GM18508 (cell line): ENCODE data around the gene GTPBP4.

Source experiments
- ATAC-seq: cut with Tn5 transposase; IDR thresholded peaks from one replicate; pipeline ENCODE4 v1.9.1; 2021; ENCODE audit warnings: moderate number of reproducible peaks; ENCODE audit not compliant: insufficient read depth, unreplicated experiment

Gene GTPBP4

DNA sequence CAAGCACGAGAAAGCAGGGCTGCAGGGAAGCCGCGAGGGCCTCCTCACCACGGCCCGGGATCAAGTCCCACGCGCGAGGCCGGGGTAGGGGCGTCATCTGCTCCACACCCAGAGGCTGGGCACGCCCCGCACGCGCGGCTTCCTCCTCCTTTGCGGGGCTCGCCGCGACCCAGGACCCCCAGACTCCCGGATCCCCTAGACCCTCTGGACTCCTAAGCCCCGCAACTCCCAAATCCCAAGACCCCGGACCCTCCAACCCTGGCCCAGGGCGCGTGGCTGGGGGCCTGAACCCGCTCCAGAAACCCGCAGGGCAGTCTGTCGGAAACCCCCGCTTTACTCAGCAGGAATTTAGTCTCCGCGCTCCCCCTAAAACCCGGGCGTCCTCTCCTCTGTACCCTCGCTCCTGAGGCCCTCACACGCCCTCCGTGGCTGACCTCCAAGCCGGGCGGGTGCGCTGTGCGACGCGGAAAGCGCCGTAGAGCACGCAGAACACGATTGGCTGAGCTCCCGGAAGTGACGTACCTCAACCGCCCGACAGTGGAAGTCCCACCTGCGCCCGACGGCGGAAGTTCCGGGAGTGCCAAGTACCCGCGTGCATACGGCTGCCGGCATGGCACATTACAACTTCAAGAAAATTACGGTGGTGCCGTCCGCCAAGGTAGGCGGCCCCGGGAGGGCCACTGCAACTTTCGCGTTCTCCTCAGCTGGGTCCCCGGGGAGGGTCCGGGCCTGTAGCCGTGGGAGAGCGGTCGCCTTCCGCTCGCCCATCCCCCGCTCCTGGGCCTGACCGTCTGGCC, at the start of gene GTPBP4:
GTPBP4 (plus strand) TSS at position 565 of the 797 bp plus-strand sequence; CDS start at position 611, 46 bp downstream.
- peak; percentile 79 for ATAC-seq

DNA sequence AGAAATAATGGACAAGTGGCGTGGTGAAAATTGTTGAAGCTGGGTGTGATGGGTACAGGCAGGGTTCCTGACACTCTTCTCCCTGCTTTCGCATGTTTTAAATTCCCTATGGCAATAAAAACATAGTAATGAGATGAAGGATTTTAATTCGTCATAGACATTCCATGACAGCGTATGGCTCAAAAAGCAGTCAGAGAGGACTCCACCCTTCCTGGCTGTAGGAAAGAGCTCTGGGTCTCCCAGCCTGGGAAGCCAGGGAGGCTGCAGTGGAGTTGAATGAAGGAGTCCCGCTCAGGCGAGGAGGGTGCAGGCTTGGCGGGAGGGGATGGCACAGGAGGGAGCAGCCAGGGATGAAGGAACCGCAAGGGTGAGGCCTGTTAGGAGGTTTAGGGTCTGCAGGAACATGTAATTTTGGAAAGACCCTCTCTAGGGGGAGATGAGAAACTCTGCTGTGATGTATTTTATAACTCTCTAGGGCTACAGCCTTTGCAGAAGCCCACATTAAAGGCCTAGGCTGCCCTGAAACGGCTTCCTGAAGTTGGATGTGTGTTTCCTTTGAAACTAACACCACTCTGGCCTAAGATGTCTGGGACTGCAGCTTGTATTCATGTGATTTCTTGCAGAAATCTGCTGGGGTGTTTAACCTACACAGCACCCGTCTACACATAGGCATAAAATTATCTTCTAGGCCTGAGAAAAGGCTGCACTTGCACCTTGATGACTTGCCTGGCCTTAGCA, 49.1 kb upstream of the GTPBP4 start:
- ATAC-seq = no peak

DNA sequence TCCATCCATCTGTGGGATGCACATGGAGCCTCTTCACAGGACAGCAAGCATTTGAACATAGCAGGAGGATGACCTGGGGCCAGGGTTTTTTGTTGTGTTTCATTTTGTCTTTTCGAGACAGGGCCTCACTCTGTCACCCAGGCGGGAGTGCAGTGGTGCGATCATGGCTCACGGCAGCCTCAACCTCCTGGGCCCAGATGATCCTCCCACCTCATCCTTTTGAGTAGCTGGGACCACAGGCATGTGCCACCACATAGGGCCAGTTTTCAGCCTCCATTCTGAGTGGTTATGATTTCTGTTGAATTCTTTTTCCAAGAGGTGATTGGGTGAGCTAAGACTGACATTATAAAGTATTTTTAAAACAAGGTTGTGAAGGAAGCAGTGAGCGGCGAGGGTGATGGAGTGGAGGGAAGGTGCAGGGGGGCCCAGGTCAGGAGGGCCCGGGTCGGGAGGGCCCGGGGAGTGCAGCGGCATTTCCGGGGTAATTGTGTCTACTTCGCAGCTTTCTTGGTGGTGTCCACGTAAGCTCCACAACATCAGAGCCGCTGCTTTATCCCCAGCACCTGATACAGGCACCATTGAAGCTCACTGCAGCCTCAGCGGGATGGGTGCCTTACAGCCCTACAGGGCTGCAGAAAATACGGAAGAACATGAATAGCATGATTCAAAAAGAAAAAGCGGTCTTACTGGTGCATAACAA, 44.8 kb upstream of the GTPBP4 start:
- no peak for ATAC-seq

DNA sequence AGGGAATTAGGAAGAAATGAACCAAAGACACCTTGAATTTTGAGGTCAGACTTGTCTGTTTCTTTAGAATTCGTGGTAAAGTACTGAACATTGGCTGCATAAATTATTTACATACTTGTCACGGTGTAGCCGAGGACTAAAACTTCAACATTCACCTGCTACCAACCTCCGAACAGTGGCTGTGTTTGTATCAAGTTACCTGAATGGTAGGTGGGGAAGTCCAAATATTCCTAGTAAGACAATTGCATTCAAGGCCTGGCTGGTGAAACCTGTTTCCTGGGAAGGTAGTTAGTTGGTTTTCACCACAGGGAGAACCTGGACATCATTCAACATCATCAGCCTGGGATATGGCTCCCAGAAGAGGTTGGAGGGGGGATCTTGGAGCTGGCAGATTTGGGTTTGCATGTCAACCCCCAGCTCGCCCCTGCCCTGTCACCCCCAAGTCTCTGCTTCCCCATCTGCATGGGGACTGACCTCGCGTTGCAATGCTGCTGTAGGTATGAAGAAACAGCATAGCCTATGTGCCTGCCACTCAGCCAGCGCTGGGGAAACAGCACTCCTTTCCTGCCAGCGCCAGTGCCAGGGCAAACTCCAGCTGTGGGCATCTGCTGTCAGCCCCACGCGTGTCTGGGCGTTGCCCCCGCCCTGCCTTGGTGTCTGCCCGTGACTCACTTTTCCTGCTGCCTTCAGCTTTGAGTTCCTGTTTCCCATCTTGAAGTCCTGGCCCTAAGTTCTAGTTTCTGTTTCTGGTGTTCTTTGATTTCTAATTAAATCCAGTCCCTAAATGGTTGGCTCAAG, 44.0 kb upstream of the GTPBP4 start:
- ATAC-seq = no peak

DNA sequence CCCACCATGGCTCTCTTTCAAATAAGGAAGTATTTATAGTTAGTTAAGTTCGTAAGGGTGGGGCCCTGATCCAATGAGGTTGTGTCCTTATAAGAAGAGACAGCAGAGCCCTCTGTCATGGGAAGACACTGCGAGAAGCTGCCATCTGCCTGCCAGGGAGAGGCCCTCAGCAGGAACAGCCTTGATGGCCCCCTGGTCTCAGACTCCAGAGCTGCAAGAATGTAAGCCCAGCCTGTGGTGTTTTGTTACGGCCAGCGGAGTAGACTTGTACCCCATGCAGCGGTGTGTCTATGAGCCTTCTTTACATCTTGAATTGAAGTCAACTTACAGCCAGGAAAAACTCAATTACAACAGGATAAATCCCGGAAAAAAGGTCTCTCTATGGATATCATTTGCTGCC, 42.5 kb upstream of the GTPBP4 start:
- ATAC-seq = no peak

DNA sequence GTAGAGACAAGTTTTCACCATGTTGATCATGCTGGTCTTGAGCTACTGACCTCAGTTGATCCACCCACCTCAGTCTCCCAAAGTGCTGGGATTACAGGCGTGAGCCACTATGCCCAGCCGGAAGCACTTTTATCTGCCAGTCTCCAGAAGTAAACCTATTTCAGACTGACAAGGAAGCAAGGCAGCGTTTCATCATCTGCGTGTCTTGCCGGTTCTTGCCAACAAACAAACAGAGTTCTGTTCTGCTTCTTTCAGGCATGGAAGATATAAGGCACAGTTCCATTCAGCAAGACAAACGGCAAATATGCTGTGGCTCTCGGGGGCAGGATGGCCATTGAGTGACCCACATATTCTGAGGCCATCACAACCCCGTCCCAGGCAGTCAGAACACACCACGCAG, 41.2 kb upstream of the GTPBP4 start:
- no peak for ATAC-seq

DNA sequence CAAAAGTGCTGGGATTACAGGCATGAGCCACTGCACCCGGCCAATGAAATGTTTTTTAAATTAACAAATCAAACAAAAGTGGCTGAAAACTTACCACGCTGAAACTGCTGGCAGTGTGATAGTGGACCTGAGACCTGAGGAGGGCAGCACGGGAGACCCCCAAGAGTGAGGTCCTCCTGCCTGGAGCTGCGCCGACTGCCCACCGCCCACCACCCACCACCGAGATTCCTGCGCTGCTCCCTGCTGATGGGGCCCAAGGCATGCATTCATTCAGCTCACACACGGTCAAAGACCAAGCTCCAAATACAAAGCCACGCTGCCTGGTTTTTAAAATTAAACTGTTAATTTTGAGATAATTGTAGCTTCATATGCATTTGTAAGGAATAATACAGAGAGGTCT, 40.4 kb upstream of the GTPBP4 start:
- no peak for ATAC-seq

DNA sequence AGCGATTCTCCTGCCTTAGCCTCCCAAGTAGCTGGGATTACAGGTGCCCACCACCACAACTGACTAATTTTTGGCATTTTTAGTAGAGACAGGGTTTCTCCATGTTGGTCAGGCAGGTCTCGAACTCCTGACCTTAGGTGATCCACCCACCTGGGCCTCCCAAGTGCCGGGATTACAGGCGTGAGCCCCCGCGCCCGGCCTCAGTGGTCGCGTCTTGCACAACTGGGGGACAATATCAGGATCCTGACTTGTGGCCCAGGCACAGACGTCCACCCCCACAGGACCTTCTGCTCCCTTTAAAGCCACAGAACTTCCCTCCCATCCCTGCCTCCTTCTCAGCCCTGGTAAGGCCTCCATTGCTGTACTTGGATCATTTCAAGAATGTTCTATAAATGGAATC, 39.9 kb upstream of the GTPBP4 start:
- no peak for ATAC-seq

DNA sequence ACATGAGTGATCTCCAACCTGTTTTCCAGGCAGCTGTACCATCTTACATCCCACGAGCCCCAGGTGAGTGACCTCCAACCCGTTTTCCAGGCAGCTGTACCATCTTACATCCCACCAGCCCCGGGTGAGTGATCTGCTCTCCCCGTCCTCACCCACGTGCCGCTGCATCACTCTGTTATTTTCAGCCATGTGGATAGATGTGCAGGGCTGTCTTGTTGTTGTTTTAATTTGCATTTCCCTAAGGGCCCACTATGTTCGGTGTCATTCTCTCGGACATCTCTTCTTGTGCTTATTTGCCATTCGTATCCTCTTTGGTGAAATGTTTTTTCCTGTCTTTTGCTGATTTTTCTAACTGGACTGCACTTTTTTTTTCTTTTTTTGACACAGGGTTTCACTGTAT, 38.8 kb upstream of the GTPBP4 start:
- no peak for ATAC-seq

DNA sequence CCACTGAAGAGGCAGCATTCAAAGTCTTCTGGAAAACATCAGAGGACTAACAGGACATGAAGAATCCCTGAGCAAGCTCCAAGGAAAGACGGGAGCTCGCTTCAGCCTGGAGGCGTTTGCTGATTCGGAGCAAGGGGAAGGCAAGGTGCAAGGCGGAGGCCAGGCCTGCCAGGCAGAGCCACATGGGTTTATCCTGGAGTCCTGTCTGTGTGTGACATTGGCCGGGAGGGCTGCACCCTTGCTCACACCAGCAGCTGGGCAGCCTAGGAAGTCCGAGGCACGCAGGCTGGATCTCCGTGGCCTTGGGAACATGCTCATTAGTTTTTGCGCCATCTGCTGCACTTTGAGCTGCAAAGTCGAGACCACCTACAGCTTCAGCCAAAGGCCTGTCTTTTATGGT, 34.4 kb upstream of the GTPBP4 start:
- no peak for ATAC-seq

DNA sequence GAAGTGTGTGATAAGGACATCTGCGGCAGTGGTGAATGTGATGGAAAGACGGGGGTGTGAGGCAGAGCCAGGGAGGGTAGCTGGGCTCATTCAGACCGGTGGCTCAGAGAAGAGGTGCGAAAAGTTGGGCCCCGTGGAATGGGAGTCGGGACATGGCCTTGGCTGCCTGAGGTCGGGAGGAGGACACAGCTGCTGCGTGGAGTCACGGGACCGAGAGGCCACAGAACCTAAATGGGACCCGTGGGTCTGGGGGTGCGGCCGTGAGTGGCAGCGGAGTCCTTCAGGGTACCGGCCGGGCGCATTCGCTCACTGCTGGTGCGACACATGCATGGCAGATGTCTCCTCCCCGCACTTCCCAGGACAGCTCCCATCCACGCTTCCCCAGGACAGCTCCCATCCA, 33.8 kb upstream of the GTPBP4 start:
- ATAC-seq = no peak

DNA sequence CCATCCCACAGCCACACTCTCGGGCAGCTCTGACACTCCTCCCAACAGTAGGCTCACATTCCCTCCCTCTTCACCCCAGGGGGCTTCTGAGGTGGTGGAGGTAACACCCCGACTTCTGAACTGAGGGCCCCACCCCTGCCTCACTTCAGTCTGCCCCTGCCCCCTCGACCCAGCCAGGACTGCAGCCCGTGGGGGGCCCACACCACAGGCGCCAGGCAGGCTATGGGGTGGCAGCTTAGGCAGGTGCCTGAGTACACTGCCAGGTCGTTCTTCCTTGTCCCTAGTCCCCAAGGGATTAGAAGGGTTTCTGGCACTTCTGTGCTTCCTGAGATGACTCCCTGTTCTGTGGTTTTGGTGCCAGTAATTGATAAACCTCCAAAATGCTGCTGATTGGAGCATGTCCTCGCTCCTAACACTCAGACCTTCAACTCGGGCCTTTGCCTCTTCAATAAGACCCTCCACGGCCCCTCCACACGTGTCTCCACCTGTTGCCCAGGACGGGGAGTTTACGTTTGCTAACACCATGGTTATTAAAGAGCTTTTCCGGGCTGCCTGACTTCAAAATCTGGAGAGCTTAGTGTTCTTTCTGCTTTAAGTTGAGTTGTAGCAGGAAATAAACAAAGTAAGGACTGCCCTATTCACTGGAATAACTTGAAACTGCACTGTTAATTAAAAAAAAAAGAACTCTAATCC, 33.0 kb upstream of the GTPBP4 start:
- ATAC-seq = no peak

DNA sequence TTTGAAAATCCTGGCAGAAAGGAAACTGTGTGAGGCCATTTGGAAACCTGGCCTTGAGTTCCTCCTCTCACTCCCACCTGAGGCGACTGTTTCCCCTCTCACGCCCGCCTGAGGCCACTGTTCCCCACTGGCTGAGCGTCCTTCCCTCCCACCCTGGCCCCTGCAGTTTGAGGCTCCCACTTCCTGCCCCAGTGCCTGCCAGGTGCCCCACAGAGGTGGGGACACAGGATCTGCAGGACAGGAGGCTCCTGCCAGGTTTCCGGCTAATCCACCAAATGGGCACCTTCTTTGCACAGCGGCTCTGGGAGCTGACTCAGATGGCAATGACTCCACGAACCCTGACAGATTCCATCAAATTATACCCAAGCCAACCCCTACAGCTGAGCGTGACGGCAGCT, 32.4 kb upstream of the GTPBP4 start:
- ATAC-seq = no peak

DNA sequence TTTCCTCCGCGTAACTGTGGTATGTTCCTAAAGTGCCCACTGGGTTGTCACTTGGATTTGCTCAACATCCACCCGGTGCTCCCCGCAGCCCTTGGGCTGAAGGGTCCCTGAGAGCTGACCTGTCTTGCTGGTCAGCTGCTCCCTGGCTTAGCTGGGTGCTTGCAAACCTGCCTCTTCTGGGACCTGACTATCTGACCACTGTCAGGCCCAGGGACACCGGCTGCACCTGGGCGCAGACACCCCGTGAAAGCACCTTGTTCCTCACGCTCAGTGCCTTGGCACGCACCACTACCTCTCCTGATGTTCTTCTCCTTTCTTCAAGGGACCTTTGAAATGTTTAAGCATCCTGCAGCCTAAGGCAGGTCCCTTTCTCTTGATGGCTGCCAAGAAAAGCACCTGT, 30.1 kb upstream of the GTPBP4 start:
- no peak for ATAC-seq

DNA sequence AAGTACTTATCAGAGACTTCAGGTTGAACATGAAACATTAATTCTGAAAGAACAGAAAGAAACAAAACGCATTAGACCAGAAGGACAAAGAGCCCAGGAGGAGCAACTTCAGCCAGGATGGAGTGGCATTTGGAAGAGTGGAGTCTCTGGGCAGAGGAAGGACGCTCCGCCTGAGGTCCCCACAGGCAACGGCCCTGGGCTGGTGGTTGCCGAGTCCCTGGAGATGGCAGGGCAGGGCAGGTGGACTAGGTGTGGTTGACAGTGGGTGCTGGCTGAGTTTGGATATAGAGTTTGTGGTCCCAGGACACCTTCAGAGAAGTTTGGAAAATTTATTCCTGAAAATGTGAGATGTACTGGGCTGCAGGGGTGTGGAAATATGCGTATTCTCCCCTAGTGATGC, 29.4 kb upstream of the GTPBP4 start:
- ATAC-seq = no peak

DNA sequence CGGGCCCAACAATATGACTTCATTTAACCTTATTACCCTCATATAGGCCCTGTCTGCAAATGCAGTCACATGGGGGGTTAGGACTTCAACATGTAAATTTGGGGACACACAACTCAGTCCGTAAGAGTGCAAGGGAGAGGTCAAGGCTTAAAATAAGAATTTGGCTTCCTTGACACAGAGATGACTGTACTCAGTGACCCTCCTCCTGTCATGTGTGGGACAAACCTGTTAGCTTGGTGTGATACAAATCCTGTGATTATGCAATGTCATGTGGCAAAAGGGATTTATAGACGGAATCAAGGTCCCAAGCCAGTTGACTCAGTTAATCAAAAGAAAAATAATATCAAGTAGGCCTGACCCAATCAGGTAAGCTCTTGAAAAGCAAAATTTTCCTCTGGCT, 25.9 kb upstream of the GTPBP4 start:
- ATAC-seq = no peak

DNA sequence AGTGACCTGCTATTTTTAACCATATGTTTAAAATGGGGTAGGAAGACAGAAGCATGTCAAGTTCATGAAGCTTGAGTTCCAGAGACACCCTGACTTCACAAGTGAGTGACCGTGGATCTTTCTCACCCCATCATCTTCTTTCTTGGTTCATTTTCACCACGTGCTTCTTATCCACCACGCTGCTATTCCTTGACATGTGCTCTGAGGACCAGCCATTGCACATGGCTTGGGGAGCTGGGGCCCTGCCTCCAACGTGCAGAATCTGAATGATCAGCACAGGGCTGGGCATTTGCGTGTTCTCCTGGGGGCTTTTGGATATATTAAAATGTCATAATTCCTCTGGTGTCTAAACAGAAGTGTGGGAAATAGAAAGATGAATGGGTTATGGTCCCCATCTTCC, 25.0 kb upstream of the GTPBP4 start:
- ATAC-seq = no peak

DNA sequence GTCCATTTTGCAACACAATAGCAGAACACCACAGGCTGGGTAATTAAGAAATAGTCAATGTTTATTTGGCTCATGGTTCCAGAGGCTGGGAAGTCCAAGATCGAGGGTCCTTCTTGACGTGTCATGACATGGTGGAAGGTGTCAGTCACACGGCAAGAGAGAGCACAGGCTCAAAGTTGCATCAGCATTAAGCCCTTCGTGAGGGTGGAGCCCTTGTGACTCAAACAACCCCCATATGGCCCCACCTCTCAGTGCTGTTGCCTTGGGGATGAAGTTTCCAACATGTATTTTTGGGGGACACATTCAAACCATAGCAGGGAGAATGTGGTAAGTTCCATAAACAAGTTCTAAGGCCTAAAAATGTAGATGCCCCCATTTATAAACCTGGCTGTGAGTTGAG, 24.6 kb upstream of the GTPBP4 start:
- no peak for ATAC-seq

DNA sequence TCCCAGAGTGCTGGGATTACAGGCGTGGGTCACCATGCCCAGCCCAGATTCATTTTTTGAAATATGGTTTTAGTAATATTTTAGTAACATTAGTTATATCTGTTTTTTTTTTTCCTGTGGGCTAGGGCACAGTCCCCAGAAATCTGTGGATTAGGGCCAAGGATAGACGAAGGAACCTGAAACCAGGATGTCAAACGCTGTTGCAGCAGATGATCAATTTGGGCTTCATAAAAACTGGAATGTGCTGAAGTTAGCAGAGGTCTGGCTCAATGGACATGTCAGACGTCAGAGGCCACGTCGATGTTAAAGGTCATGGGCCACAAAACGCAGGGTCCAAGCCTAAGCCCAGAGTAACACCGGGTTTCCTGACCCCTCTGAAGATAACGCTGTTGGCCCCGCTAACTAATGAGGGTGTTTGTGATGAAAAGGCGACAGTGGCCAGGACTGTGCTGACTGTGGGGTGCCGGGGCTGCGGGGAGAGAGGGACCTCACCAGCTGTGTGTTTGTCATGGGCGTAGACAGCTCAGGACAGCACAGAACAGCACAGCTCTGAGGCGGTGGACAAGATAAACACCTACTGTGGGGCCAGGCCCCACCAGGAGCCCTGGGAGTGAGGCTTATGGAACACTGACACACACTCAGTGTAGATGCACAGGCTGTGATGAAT, 23.8 kb upstream of the GTPBP4 start:
- no peak for ATAC-seq
